Peyer's patch (tissue), 4 donors: ENCODE data around the gene FGD3.

Source experiments
- CTCF ChIP-seq, 6 experiments: fragments of 450-650 bp in 4 of 6; fragments of 200-600 bp in 2 of 6; sonication (generic) in 1 of 6; IDR thresholded peaks; one replicate each; pipeline ENCODE4 v1.5.1; 2017 to 2019; ENCODE audit warnings: antibody characterized with exemption in 6 of 6, mild to moderate bottlenecking in 3 of 6, moderate library complexity in 1 of 6
- POLR2A ChIP-seq, 2 donors: fragments of 450-650 bp; IDR thresholded peaks; one replicate each; pipeline ENCODE4 v1.5.1; 2017; ENCODE audit warnings: antibody characterized with exemption in 2 of 2, mild to moderate bottlenecking in 2 of 2, moderate library complexity in 2 of 2

DNA sequence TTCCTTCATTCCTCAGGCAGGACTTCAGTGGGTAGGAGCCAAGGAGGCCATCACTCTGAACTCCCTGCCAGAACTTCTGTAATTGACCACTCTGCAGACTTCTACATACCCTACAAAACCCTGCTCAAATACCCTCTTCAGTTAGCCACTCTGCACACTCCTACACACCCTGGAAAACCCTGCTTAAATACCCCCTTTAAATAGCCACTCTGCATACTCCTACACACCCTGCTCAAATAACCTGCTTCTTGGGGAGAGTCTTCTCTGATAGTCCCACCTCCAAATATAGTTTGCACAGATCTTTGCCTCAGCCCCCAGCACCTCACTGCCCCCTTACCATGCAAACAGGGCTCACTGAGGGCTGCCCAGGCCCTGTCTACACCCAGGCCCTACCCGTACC, 130.0 kb downstream of the FGD3 start:
- TF ChIP-seq CTCF (IDR thresholded peaks at IDR 0.05): no peak
- no peak for TF ChIP-seq POLR2A (IDR thresholded peaks at IDR 0.05)
